Bone marrow (tissue), 2 donors: ENCODE data around the gene RTF1.
"Not testable (repeated sequence)": the region's sequence is repeated elsewhere in the genome, so short reads cannot be mapped to it uniquely, and the experiment has no call there.

ENCODE experiments used
- DNase-seq, 2 donors: peaks; one replicate each; lab custom pipeline; 2025; lab: John Stamatoyannopoulos, UW

The RTF1 gene

DNA sequence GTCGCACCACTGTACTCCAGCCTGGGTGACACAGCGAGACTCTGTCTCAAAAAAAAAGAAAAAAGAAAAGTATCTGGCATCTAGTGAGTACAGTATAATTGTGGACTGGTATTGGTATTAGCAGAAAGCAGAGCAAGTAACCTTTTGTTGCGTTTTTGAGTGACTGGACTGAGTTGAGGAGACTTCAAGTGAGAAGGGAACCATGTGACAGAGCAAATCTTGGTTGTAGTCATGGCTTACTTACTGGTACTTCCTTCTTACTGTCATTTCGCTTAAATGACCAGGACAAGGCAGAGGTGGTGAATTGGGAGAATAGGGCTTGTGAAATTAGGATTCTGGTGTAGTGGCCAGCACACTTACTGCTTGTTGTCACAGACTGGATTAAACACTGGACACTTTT lies 20.6 kb downstream of the RTF1 start:
- no peak for DNase-seq

GRCh38 chr15:41438206-41438605 lies 21.3 kb downstream of the RTF1 start:
- DNase-seq, result no peak

DNA sequence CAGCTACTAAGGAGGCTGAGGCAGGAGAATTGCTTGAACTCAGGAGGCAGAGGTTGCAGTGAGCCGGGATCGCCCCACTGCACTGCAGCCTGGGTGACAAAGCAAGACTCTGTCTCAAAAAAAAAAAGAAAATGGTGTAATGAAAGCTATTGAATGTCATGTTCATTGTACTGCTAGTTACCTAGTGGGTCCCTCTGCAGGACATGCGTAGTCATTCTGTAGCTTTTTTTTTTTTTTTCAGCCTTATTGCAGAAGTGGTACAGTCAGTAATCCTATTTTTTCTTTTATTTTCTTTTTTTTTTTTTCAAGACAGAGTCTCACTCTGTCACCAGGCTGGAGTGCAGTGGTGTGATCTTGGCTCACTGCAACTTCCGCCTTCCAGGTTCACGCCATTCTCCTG lies 21.9 kb downstream of the RTF1 start:
- DNase-seq, result not testable (repeated sequence)

DNA sequence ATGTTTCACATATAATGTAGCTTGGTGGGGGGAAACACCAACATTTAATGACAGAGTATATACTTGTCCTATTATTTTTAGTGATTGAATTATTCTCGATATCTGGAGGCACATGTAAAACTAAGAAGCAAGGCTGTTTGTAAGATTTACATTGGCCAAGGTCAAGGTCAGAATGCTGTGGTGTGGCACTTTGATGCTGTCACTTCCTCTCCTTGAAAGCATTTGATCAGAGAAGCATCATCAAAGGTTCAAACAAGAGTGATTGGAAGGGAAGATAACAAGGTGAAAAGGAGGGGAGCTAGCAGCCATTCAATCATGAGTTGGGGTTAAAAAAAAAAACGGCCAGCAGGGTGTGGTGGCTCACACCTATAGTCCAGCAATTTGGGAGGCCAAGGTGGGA lies 26.4 kb downstream of the RTF1 start:
- DNase-seq, result no peak

DNA sequence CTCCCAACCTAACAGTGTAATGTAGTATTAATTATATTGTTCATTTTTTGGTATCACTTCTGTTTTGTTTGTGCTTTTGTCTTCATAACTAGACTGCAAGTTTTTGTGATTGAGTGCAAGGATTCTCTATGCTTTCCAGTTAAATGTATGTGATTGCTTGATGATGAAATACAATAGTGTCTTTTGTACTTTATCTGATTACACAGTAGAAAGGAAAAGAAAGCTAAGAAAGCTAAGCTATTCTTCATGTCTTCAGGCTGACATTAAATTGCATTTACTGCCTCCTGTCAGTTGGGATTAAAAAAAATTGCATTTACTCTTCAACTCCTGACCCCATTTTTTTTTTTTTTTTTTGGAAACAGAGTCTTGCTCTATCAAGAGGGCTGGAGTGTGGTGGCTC lies 28.5 kb downstream of the RTF1 start:
- DNase-seq, result no peak

GRCh38 chr15:41462084-41462795 lies 45.3 kb downstream of the RTF1 start:
- no peak for DNase-seq

DNA sequence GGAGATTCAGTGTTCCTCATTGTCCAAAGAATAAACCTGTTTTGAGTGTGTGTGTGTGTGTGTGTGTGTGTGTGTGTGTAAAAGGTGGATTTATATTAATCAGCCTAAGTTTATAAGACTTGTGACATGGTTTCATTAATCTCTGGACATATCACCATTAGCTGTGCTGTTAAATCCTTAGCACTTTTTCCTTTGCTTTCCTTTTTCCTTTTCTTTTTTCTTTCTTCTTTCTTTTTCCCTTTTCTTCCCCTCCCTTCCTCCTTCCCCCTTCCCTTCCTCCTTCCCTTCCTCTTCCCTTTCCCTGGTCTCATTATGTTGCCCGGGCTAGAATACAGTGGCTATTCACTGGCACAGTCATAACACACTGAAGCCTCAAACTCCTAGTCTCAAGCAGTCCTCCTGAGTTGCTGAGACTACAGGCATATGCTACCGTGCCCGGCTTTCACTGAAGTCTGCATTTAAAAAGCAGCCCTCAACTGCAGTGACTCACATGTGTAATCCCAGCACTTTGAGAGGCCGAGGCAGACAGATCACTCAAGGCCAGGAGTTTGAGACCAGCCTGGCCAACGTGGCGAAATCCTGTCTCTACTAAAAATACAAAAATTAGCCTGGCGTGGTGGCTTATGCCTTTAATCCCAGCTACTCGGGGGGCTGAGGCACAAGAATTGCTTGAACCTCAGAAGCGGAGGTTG lies 48.1 kb downstream of the RTF1 start:
- no peak for DNase-seq

DNA sequence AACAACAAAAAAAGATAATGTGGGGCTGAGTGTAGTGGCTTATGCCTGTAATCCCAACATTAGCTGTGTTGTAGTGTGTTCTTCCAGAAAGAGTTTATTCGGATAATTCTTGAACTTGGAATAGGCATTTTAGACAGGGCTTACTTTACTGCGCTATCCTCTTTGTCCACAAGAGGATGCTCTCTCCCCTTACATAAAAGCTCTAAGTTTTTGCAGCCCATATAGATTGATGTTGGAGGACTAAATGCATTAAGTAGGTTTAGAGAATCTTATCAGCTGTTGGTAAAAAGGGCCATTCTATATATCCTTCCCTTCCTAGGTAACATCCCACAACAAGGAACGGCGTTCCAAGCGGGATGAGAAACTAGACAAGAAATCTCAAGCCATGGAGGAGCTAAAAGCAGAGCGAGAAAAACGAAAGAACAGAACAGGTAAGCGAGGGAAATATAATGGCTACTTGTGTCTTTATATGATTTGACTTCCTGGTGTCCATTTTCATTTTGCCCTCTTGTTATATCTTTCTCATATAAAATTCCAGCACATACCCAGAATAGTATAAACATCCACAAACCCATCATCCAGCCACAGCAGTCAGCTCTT lies 49.0 kb downstream of the RTF1 start:
- peak in 1 of 2 donors; percentile 43 for DNase-seq

DNA sequence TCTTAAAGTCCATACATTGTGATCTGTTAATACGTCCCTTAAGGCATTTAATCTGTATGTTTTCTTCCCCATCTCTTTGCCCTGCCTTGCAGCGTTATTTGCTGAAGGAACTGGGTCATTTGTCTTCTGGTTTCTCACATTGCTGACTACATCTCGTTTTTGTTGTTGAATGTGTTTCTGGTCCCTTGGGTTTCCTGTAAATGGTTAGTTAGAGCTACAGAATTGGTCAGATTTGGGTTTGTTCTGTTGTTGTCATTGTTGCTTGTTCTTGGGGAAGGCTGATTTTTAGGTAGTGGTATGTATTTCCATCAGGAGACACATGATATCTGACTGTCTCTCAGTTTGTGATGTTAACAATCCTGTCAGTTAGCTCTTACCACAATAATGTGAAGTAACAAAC lies 49.8 kb downstream of the RTF1 start:
- DNase-seq, result no peak

GRCh38 chr15:41469644-41470043 lies 52.7 kb downstream of the RTF1 start:
- not testable (repeated sequence) for DNase-seq

- no peak for DNase-seq
These were observed 56.5 kb downstream of the RTF1 start for GRCh38 chr15:41473418-41473817.

DNA sequence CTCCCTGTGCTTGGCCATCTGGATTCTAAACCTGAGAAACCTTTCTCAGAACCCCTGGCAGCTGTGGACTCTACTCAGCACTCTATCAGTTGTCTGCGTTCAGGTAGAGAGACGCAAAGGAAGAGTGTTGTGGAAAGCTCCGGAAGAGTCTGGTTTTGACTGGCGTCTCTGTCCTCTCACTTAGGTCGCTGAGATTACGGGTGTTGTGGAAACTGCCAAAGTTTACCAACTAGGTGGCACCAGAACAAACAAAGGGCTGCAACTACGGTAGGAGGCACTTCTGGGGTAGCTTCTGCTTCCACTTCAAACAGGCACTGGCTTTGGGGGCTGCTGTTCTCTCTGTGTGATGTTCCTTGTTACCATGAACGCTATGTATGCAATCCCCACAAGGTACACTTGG lies 57.5 kb downstream of the RTF1 start:
- DNase-seq, result no peak

DNA sequence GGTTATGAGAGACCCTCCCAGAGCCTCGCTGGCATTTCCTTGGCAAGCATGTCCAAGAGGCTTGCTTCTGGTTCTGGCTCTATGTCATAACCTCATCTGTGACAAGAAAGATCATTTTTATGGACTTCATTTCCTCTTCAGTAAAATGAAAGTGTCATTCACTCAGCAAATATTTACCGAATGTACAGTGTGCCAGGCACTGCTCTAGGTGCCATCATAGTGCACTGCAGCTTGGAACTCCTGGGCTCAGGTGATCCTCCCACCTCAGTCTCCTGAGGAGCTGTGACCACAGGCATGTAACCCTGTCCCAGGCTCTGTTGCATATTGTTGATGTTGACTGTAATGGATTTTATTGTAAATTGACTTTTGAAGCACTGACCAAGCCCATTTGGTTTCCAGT lies 58.0 kb downstream of the RTF1 start:
- no peak for DNase-seq

DNA sequence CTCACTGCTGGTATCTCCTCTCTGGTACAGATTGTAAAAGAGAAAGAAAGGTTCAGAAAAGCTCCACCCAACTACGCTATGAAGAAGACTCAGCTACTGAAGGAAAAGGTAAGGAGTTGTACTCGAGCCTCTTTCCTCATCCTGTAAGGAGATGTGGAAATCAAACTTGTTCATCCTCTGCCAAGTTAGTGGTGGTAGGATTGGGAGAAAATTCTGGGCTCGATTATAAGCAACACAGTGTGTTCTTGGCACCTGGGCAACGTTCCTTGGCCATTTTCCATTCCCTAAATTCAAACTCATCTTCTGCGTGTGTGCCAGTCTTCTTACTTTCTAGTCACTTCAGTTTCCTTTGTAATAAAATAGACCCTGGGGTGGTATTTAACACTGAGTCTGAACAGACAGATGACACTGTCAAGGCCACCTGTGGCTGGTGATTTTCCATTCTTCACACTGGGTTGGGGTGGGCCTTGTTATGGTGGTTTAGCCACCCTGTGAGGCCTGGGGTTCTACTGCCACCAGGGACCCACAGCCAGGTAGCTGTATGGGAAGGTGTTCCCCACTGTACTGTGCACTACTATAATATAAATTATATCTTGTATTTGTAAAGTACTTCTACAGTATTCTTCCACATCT lies 59.6 kb downstream of the RTF1 start:
- no peak for DNase-seq

DNA sequence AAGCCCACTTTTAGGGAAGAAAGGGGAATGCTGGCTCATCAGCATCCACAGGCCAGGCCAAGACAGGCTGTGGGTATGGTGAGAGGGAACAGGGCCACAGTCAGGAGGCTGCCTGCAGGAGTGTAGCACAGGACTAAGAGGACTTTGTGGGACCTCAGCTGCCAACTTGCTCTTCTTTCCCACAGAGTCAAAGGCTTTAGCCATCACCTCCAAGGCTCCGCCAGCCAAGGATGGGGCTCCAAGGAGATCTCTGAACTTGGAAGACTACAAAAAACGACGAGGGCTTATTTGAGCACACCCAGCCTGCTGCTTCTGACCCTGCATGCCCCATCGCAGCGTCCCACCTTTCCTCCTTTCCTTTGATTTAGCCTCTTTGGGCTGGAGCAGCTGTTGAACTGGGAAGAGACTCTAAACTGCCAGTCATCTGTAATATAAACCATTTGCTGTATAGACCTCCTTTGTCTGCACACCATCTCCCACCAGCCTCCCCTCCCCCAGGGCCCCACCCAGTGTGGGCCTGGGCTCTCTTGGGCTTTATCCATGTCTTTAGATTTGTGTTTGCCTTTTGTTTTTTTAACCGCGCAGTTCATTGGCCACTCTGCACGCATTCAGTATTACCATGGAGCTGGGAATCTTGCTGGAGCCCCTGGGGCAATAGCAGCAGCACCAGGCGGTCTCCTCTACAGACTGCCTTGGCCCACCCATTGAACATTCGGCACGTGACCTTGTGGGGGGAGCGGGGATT lies 63.7 kb downstream of the RTF1 start:
- no peak for DNase-seq

DNA sequence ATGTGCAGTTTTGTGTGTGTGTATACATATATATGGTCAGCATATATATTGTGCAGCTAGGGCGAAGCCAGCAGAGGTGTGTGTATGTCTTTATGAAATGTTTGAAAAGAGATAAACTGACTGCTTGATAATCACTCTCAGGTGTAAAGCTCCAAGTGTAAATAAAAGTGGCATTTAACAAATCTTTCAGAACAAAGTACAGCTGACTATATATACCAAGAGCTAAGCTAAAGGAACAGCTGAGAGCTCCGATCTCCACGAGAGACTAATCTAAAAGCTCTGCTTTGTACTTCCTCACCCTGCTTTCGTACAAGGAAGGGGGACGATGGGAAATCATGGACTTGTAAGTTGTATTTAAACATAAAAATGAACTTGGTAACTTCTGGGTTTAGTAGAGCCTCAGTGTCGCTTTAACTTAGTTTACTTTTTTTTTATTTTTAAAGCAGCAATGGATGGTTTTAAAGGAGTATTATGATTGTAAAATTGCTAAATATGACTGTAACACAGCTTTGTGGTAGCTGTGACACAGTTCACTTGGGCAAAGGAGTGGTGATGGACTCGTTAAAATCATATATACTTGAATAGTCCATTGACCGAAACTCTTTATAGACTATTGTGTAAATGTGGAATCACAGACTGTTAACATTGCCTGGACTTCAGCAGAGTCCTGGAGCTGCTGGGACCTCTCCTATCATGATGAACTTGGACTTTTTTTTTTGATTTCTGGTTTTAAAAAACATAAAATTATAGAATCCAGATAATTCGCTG lies 65.4 kb downstream of the RTF1 start:
- no peak for DNase-seq

DNA sequence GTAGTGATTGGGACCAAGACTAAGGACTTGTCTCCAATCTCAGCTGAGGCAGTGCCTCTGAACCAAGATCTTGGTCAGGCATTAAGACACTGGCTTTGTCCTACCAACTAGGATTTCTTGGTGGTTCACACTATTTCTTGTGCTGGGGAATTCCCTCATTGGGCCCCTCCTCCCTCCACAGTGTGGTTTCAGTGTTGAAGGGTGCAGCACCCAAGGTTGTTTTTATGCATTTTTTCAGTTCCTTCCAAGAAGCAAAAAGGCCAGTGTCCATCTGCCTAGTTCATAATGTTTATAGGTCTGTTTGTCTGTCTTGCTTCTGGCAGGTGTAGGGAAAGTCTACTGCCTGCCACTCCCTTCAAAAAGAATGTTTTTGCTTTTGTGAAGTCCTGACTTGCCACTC lies 66.2 kb downstream of the RTF1 start:
- no peak for DNase-seq

GRCh38 chr15:41483519-41483918 lies 66.6 kb downstream of the RTF1 start:
- DNase-seq, result no peak

GRCh38 chr15:41484937-41485625 lies 68.2 kb downstream of the RTF1 start:
- DNase-seq, result no peak

GRCh38 chr15:41486286-41486685 lies 69.4 kb downstream of the RTF1 start:
- no peak for DNase-seq

DNA sequence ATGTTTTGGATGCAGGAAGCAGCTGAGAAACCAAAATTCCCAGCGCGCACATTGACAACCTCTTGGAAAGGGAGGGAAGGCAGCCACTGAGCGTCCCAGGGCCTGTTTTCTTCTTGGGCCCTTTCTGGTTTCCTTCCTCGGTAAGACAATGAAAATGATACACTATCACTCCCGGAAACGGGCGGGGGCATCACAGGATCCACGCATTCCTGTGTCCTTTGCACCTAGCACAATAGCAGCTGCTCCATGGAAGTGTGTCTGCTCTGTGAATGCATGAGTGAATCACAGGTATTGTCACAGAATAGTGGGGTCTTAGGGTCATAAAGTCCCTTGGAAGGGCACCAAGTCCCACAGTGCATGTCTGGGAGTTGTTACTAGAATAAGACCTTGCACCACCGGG lies 70.5 kb downstream of the RTF1 start:
- DNase-seq, result no peak
